Measurements from ENCODE around the gene UNC5C.

- TF ChIP-seq, protein P1, sequence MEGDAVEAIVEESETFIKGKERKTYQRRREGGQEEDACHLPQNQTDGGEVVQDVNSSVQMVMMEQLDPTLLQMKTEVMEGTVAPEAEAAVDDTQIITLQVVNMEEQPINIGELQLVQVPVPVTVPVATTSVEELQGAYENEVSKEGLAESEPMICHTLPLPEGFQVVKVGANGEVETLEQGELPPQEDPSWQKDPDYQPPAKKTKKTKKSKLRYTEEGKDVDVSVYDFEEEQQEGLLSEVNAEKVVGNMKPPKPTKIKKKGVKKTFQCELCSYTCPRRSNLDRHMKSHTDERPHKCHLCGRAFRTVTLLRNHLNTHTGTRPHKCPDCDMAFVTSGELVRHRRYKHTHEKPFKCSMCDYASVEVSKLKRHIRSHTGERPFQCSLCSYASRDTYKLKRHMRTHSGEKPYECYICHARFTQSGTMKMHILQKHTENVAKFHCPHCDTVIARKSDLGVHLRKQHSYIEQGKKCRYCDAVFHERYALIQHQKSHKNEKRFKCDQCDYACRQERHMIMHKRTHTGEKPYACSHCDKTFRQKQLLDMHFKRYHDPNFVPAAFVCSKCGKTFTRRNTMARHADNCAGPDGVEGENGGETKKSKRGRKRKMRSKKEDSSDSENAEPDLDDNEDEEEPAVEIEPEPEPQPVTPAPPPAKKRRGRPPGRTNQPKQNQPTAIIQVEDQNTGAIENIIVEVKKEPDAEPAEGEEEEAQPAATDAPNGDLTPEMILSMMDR (IDR thresholded peaks at IDR 0.05): no peak
- TF ChIP-seq POLR2A (IDR thresholded peaks at IDR 0.05): no peak
Observed at GRCh38 chr4:95422436-95422835, 126.3 kb downstream of the UNC5C start.
